HEK293 (cell line): ENCODE measurements around the gene RPL7A.
A peak's percentile ranks its signal among the peaks of the same experiment; 100 is the strongest.
"Not testable (repeated sequence)": the region's sequence is repeated elsewhere in the genome, so short reads cannot be mapped to it uniquely, and the experiment has no call there.

Experiments used
- CTCF ChIA-PET: fragments of 350-600 bp; formaldehyde crosslinking; extraction: SDS; loops from one replicate; lab custom pipeline; 2021; ENCODE audit warnings: antibody characterized with exemption; lab: Yijun Ruan, JAX
- POLR2A ChIA-PET: fragments of 300-600 bp; formaldehyde crosslinking; extraction: SDS; loops from one replicate; lab custom pipeline; 2020; ENCODE audit warnings: antibody characterized with exemption, inconsistent platforms; lab: Yijun Ruan, JAX
- H3K27ac ChIP-seq: fragments of 200-500 bp; sonication (Bioruptor generic); 2 replicates; pipeline ENCODE4 v1.5.1; 2014; ENCODE audit warnings: low read depth, low read length, control low read depth, inconsistent platforms; ENCODE audit errors: extremely low read depth
- H3K36me3 ChIP-seq, 2 experiments: fragments of 200-500 bp in 1 of 2; sonication (Bioruptor generic) in 1 of 2; 1 replicate in 1 of 2; 2 replicates in 1 of 2; pipeline ENCODE4 v1.5.1; 2014 to 2017; ENCODE audit warnings: inconsistent platforms in 2 of 2, low read length in 2 of 2; ENCODE audit not compliant: control insufficient read depth in 2 of 2, insufficient read depth in 1 of 2
- H3K4me1 ChIP-seq: fragments of 200-500 bp; sonication (Bioruptor generic); 2 replicates; pipeline ENCODE4 v1.5.1; 2014; ENCODE audit warnings: mild to moderate bottlenecking, low read length, inconsistent platforms; ENCODE audit not compliant: control insufficient read depth, insufficient read depth
- H3K4me3 ChIP-seq: 2 replicates; pipeline ENCODE4 v1.5.1; 2011; ENCODE audit warnings: low read depth, mild to moderate bottlenecking, control low read depth, low read length, moderate library complexity
- H3K9me3 ChIP-seq: fragments of 200-500 bp; sonication (Bioruptor generic); 2 replicates; pipeline ENCODE4 v1.5.1; 2014; ENCODE audit warnings: low read depth, low read length, inconsistent platforms; ENCODE audit not compliant: control insufficient read depth, insufficient read depth
- FEZF1 ChIP-seq: fragments of 450-650 bp; formaldehyde crosslinking; IDR thresholded peaks from 2 replicates; pipeline ENCODE4 v1.5.1; 2016; ENCODE audit warnings: missing biosample characterization, missing genetic modification characterization
- GLIS1 ChIP-seq: fragments of 450-650 bp; formaldehyde crosslinking; IDR thresholded peaks from 2 replicates; pipeline ENCODE4 v1.5.1; 2016; ENCODE audit warnings: missing biosample characterization, missing genetic modification characterization
- HOXD13 ChIP-seq: sonication (generic); formaldehyde crosslinking; IDR thresholded peaks from 2 replicates; pipeline ENCODE4 v1.8.0; 2022; ENCODE audit warnings: missing genetic modification reagents, borderline replicate concordance
- IKZF3 ChIP-seq: fragments of 450-650 bp; IDR thresholded peaks from 2 replicates; pipeline ENCODE4 v1.5.0; 2018; ENCODE audit warnings: missing biosample characterization, mild to moderate bottlenecking, missing genetic modification characterization, moderate library complexity
- SP7 ChIP-seq: fragments of 450-650 bp; formaldehyde crosslinking; IDR thresholded peaks from 2 replicates; pipeline ENCODE4 v1.5.1; 2016; ENCODE audit warnings: missing biosample characterization, missing genetic modification characterization
- TRIM28 ChIP-seq: IDR thresholded peaks from 2 replicates; pipeline ENCODE4 v1.6.1; 2011; ENCODE audit warnings: low read length, control low read depth, borderline replicate concordance
- YY2 ChIP-seq: fragments of 450-650 bp; formaldehyde crosslinking; IDR thresholded peaks from 2 replicates; pipeline ENCODE4 v1.5.1; 2016; ENCODE audit warnings: missing biosample characterization, missing genetic modification characterization
- ZBTB17 ChIP-seq: fragments of 450-650 bp; formaldehyde crosslinking; IDR thresholded peaks from 2 replicates; pipeline ENCODE4 v1.5.1; 2016; ENCODE audit warnings: missing biosample characterization, missing genetic modification characterization
- ZBTB8A ChIP-seq: fragments of 450-650 bp; formaldehyde crosslinking; IDR thresholded peaks from 2 replicates; pipeline ENCODE4 v1.5.1; 2016; ENCODE audit warnings: missing biosample characterization, missing genetic modification characterization
- ZIC2 ChIP-seq: fragments of 450-650 bp; formaldehyde crosslinking; IDR thresholded peaks from 2 replicates; pipeline ENCODE4 v1.5.1; 2016; ENCODE audit warnings: missing biosample characterization, missing genetic modification characterization
- ZNF148 ChIP-seq: fragments of 450-650 bp; formaldehyde crosslinking; IDR thresholded peaks from 2 replicates; pipeline ENCODE4 v1.5.0; 2017; ENCODE audit warnings: missing biosample characterization, missing genetic modification characterization, borderline replicate concordance
- ZNF2 ChIP-seq: fragments of 450-650 bp; formaldehyde crosslinking; IDR thresholded peaks from 2 replicates; pipeline ENCODE4 v1.5.1; 2016; ENCODE audit warnings: missing biosample characterization, missing genetic modification characterization
- ZNF266 ChIP-seq: fragments of 450-650 bp; formaldehyde crosslinking; IDR thresholded peaks from 2 replicates; pipeline ENCODE4 v1.5.1; 2016; ENCODE audit warnings: missing biosample characterization, missing genetic modification characterization, low read depth
- ZNF394 ChIP-seq: fragments of 450-650 bp; formaldehyde crosslinking; IDR thresholded peaks from 2 replicates; pipeline ENCODE4 v1.5.1; 2016; ENCODE audit warnings: missing biosample characterization, missing genetic modification characterization, mild to moderate bottlenecking, moderate library complexity, borderline replicate concordance
- ZNF426 ChIP-seq: fragments of 450-650 bp; formaldehyde crosslinking; IDR thresholded peaks from 2 replicates; pipeline ENCODE4 v1.5.1; 2017; ENCODE audit warnings: missing biosample characterization, missing genetic modification characterization, mild to moderate bottlenecking, inconsistent platforms, moderate library complexity
- ZNF600 ChIP-seq: fragments of 450-650 bp; formaldehyde crosslinking; IDR thresholded peaks from 2 replicates; pipeline ENCODE4 v1.5.1; 2016; ENCODE audit warnings: missing biosample characterization, missing genetic modification characterization
- ZNF610 ChIP-seq: fragments of 450-650 bp; formaldehyde crosslinking; IDR thresholded peaks from 2 replicates; pipeline ENCODE4 v1.5.1; 2016; ENCODE audit warnings: missing biosample characterization, missing genetic modification characterization, borderline replicate concordance
- ZNF664 ChIP-seq: fragments of 450-650 bp; formaldehyde crosslinking; IDR thresholded peaks from 2 replicates; pipeline ENCODE4 v1.5.1; 2016; ENCODE audit warnings: missing biosample characterization, missing genetic modification characterization
- ZNF704 ChIP-seq: fragments of 450-650 bp; formaldehyde crosslinking; IDR thresholded peaks from 2 replicates; pipeline ENCODE4 v1.5.1; 2016; ENCODE audit warnings: missing biosample characterization, missing genetic modification characterization
- ZNF843 ChIP-seq: fragments of 450-650 bp; formaldehyde crosslinking; IDR thresholded peaks from 2 replicates; pipeline ENCODE4 v1.5.1; 2016; ENCODE audit warnings: missing biosample characterization, missing genetic modification characterization
- TF ChIP-seq, protein P1 (sequence below): fragments of 450-650 bp; formaldehyde crosslinking; optimal IDR thresholded peaks from 2 replicates; pipeline ENCODE3; 2016; ENCODE audit warnings: missing biosample characterization, mild to moderate bottlenecking, missing genetic modification characterization
- TF ChIP-seq, protein P2 (sequence below): fragments of 450-650 bp; IDR thresholded peaks from 2 replicates; pipeline ENCODE4 v1.5.1; 2018; ENCODE audit warnings: missing biosample characterization, missing genetic modification characterization
- TF ChIP-seq, protein P3 (sequence below): fragments of 450-650 bp; formaldehyde crosslinking; IDR thresholded peaks from 2 replicates; pipeline ENCODE4 v1.5.1; 2016; ENCODE audit warnings: missing biosample characterization, missing genetic modification characterization

The RPL7A gene

GRCh38 chr9:133377280-133377679 is 29.3 kb downstream of the RPL7A start:
- POLR2A ChIA-PET, result interaction anchor here (0.9 to 3.0 kb wide), 7 partner anchors 17 to 82 kb away, joined by 3 to 18 read pairs (median 5); partner anchors contain the start of genes CACFD1, MED22, RPL7A and SURF1
- peaks cover 7 to 12% of the 10 kb centered on the region in 2 experiments; a peak in 2 of 3 replicates for H3K36me3 ChIP-seq
- H3K4me3 ChIP-seq, H3K9me3 ChIP-seq, H3K27ac ChIP-seq, H3K4me1 ChIP-seq: not testable (repeated sequence)
- CTCF ChIA-PET, result interaction anchor here (0.5 to 1.6 kb wide), 9 partner anchors 17 to 350 kb away, joined by 3 to 7 read pairs (median 3); partner anchors contain the start of genes SURF1 and SURF2

DNA sequence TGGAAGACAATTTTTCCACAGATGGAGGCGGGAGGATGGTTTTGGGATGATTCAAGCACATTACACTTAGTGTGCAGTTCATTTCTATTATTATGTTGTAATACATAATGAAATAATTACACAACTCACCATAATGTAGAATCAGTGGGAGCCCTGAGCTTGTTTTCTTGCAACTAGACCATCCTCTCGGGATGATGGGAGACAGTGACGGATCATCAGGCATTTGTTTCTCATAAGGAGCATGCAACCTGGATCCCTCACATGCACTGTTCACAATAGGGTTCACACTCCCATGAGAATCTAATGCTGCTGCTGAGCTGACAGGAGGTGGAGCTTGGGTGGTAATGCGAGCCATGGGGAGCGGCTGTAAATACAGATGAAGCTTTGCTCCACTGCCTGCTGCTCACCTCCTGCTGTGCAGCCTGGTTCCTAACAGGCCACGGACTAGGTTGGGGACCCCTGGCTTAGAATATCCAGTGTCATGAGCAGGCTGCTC is 29.8 kb downstream of the RPL7A start:
- POLR2A ChIA-PET, result interaction anchor here (0.9 to 3.0 kb wide), 4 partner anchors 17 to 30 kb away, joined by 3 to 18 read pairs (median 12); partner anchors contain the start of genes MED22, RPL7A, SURF1 and SURF2
- H3K4me1 ChIP-seq, result peaks cover 5% of the 10 kb centered on the region
- TF ChIP-seq IKZF3 (tag by site-specific recombination) (peak; percentile 42; the same call in 1 of the 2 replicates), ZIC2 (tag by site-specific recombination) (peak; percentile 93), ZNF426 (tag by site-specific recombination) (no peak), ZNF704 (tag by site-specific recombination) (no peak), ZBTB8A (tag by site-specific recombination) (0 out of 2 replicates have a peak, but pooled peaks have one; percentile 13), FEZF1 (tag by site-specific recombination) (no peak), ZBTB17 (tag by site-specific recombination) (no peak), YY2 (tag by site-specific recombination) (no peak), ZNF266 (tag by site-specific recombination) (no peak), ZNF600 (tag by site-specific recombination) (0 out of 2 replicates have a peak, but pooled peaks have one; percentile 48), GLIS1 (tag by site-specific recombination) (peak; percentile 81), ZNF664 (no peak), ZNF843 (no peak), ZNF148 (no peak), HOXD13 (no peak), SP7 (tag by site-specific recombination) (peak; percentile 25; the same call in 1 of the 2 replicates), ZNF394 (tag by site-specific recombination) (no peak), TRIM28 (0 out of 2 replicates have a peak, but pooled peaks have one; percentile 62), ZNF2 (tag by site-specific recombination) (no peak), ZNF610 (tag by site-specific recombination) (peak; percentile 100)
- TF ChIP-seq, protein P1, sequence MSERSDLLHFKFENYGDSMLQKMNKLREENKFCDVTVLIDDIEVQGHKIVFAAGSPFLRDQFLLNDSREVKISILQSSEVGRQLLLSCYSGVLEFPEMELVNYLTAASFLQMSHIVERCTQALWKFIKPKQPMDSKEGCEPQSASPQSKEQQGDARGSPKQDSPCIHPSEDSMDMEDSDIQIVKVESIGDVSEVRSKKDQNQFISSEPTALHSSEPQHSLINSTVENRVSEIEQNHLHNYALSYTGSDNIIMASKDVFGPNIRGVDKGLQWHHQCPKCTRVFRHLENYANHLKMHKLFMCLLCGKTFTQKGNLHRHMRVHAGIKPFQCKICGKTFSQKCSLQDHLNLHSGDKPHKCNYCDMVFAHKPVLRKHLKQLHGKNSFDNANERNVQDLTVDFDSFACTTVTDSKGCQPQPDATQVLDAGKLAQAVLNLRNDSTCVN (tag by site-specific recombination), result peak; percentile 24
- TF ChIP-seq, protein P2, sequence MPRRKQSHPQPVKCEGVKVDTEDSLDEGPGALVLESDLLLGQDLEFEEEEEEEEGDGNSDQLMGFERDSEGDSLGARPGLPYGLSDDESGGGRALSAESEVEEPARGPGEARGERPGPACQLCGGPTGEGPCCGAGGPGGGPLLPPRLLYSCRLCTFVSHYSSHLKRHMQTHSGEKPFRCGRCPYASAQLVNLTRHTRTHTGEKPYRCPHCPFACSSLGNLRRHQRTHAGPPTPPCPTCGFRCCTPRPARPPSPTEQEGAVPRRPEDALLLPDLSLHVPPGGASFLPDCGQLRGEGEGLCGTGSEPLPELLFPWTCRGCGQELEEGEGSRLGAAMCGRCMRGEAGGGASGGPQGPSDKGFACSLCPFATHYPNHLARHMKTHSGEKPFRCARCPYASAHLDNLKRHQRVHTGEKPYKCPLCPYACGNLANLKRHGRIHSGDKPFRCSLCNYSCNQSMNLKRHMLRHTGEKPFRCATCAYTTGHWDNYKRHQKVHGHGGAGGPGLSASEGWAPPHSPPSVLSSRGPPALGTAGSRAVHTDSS (tag by site-specific recombination), result no peak
- TF ChIP-seq, protein P3, sequence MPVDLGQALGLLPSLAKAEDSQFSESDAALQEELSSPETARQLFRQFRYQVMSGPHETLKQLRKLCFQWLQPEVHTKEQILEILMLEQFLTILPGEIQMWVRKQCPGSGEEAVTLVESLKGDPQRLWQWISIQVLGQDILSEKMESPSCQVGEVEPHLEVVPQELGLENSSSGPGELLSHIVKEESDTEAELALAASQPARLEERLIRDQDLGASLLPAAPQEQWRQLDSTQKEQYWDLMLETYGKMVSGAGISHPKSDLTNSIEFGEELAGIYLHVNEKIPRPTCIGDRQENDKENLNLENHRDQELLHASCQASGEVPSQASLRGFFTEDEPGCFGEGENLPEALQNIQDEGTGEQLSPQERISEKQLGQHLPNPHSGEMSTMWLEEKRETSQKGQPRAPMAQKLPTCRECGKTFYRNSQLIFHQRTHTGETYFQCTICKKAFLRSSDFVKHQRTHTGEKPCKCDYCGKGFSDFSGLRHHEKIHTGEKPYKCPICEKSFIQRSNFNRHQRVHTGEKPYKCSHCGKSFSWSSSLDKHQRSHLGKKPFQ, result peak; percentile 89
- H3K36me3 ChIP-seq, result peaks cover 7% of the 10 kb centered on the region in 2 experiments; a peak in 2 of 3 replicates
- H3K4me3 ChIP-seq, result no peak overlapping the region
- no peak overlapping the region for H3K27ac ChIP-seq
- CTCF ChIA-PET, result interaction anchor here (0.7 to 1.6 kb wide), 7 partner anchors 18 to 231 kb away, joined by 3 to 7 read pairs (median 3); partner anchors contain the start of genes SURF1 and SURF2
- H3K9me3 ChIP-seq, result no peaks in the 10 kb centered on the region
